HG03342 (cell line): ENCODE measurements around the gene CDC123.
A peak's percentile ranks its signal among the peaks of the same experiment; 100 is the strongest.
"Not testable (repeated sequence)": the region's sequence is repeated elsewhere in the genome, so short reads cannot be mapped to it uniquely, and the experiment has no call there.

ENCODE experiments used
- ATAC-seq: cut with Tn5 transposase; IDR thresholded peaks from one replicate; pipeline ENCODE4 v1.9.1; 2021; ENCODE audit warnings: mild to moderate bottlenecking, moderate library complexity; ENCODE audit not compliant: unreplicated experiment

CDC123 gene

GRCh38 chr10:12195603-12196506, at the start of gene CDC123, which contains the start of gene NUDT5:
Gene CDC123 (plus strand): TSS chr10:12196188. CDS start chr10:12196246, 58 bp downstream.
Gene NUDT5 (minus strand): TSS chr10:12195891. CDS start chr10:12186291, 9,600 bp downstream.
- peak; percentile 87 for ATAC-seq

GRCh38 chr10:12150163-12150562, 45.8 kb upstream of the CDC123 start:
- no peak for ATAC-seq

- ATAC-seq, result no peak
Observed at GRCh38 chr10:12154516-12154915, 41.5 kb upstream of the CDC123 start.

GRCh38 chr10:12156367-12157123, 39.4 kb upstream of the CDC123 start:
- ATAC-seq, result no peak

GRCh38 chr10:12158111-12158510, 37.9 kb upstream of the CDC123 start:
- ATAC-seq, result no peak

GRCh38 chr10:12160664-12161063, 35.3 kb upstream of the CDC123 start:
- no peak for ATAC-seq

- no peak for ATAC-seq
Observed at GRCh38 chr10:12162927-12163326, 33.1 kb upstream of the CDC123 start.

- no peak for ATAC-seq
Observed at GRCh38 chr10:12164085-12164484, 31.9 kb upstream of the CDC123 start.

GRCh38 chr10:12165036-12165435, 31.0 kb upstream of the CDC123 start:
- ATAC-seq, result no peak

GRCh38 chr10:12165999-12166775, 29.8 kb upstream of the CDC123 start:
- no peak for ATAC-seq

GRCh38 chr10:12171512-12171911, 24.5 kb upstream of the CDC123 start:
- not testable (repeated sequence) for ATAC-seq

GRCh38 chr10:12177642-12178041, 18.3 kb upstream of the CDC123 start:
- ATAC-seq, result no peak

GRCh38 chr10:12179606-12180170, 16.3 kb upstream of the CDC123 start:
- no peak for ATAC-seq

- no peak for ATAC-seq
Observed at GRCh38 chr10:12180221-12180974, 15.6 kb upstream of the CDC123 start.

- no peak for ATAC-seq
Observed at GRCh38 chr10:12181065-12181775, 14.8 kb upstream of the CDC123 start.

GRCh38 chr10:12184165-12184564, 11.8 kb upstream of the CDC123 start:
- ATAC-seq, result no peak

- no peak for ATAC-seq
Observed at GRCh38 chr10:12186323-12186722, 9.7 kb upstream of the CDC123 start.

- ATAC-seq, result no peak
Observed at GRCh38 chr10:12187321-12187905, 8.6 kb upstream of the CDC123 start.

- ATAC-seq, result no peak
Observed at GRCh38 chr10:12188656-12189055, 7.3 kb upstream of the CDC123 start.
